GM10266 (cell line): ENCODE measurements around the gene PPP1R3A.
"Not testable (repeated sequence)": the region's sequence is repeated elsewhere in the genome, so short reads cannot be mapped to it uniquely, and the experiment has no call there.

Source experiments
- DNase-seq: peaks from one replicate; pipeline ENCODE4 v3.0.0; 2012; ENCODE audit errors: extremely low spot score
- TF ChIP-seq, protein P1 (sequence below): IDR thresholded peaks from 2 replicates; pipeline ENCODE4 v1.5.1; 2012; ENCODE audit warnings: mild to moderate bottlenecking, low read depth; ENCODE audit not compliant: control insufficient read depth, insufficient read depth; ENCODE audit errors: missing control alignments

PPP1R3A gene

GRCh38 chr7:113936982-113937381 lies 18.2 kb upstream of the PPP1R3A start:
- TF ChIP-seq, protein P1, sequence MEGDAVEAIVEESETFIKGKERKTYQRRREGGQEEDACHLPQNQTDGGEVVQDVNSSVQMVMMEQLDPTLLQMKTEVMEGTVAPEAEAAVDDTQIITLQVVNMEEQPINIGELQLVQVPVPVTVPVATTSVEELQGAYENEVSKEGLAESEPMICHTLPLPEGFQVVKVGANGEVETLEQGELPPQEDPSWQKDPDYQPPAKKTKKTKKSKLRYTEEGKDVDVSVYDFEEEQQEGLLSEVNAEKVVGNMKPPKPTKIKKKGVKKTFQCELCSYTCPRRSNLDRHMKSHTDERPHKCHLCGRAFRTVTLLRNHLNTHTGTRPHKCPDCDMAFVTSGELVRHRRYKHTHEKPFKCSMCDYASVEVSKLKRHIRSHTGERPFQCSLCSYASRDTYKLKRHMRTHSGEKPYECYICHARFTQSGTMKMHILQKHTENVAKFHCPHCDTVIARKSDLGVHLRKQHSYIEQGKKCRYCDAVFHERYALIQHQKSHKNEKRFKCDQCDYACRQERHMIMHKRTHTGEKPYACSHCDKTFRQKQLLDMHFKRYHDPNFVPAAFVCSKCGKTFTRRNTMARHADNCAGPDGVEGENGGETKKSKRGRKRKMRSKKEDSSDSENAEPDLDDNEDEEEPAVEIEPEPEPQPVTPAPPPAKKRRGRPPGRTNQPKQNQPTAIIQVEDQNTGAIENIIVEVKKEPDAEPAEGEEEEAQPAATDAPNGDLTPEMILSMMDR, result no peak
- DNase-seq, result no peak

DNA sequence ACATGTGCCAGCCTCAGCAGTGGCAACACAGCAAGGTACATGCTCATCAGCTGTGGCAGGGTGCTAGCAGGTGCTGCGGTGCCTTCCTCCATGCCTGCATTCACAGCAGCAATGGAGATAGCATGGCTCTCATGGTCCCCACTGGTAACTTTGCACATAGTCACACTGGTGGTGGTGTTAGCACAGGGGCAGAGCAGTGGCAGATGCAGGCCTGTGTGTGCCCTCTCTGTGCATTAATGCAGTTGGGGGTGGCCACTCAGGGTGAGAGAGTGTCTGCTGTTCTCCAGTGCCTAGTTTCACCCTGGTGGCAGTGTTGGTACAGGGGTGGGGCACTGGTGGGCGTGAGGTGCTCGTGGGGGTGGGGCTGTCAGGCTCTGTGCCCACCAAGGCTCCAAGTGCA lies 17.7 kb upstream of the PPP1R3A start:
- DNase-seq, result no peak
- TF ChIP-seq, protein P1, result no peak

GRCh38 chr7:113929389-113929788 lies 10.6 kb upstream of the PPP1R3A start:
- not testable (repeated sequence) for DNase-seq

- DNase-seq, result no peak
- TF ChIP-seq, protein P1, result no peak
Measured at GRCh38 chr7:113928112-113928511, 9.3 kb upstream of the PPP1R3A start.

- TF ChIP-seq, protein P1, result no peak
- no peak for DNase-seq
Measured at GRCh38 chr7:113922049-113922448, 3.2 kb upstream of the PPP1R3A start.

DNA sequence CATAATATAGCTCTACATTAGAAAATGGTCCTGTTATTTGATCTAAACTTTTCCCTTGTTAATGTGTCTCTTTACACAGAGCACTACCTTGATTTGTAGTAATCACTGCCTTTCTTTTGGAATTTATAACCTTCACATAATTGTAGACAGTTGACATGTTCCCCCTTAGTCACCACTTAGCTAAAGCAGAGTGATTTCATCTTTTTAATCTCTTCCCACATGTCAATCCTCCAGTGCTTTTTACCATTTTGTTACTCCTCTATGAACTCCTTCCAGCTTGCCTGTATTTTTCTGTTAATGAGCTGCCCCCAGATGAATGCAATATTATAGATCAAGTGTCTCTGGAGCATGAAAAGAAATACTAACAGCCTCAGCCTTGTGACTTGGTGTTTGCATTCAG lies 2.6 kb upstream of the PPP1R3A start:
- no peak for DNase-seq
- TF ChIP-seq, protein P1, result no peak

DNA sequence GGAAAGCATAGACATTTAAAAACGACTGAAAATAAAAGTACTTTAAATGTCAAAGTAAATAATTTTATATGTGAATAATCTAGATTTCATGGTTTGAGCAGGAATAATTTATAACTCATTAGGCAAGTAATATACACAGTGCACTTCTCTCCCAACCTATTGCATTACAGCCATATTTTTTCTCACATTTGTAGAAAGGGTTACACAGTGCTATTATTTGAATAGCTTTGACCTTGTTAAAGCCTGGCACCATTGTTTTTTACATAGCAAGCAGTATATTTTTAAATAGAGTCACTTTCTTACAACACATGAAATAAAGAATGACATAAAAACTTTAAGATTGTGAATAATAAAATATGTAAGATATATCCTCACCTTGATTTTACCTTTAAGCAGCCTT lies 969 bp downstream of the PPP1R3A start:
- TF ChIP-seq, protein P1, result no peak
- DNase-seq, result no peak

- TF ChIP-seq, protein P1, result no peak
- no peak for DNase-seq
Measured at GRCh38 chr7:113915956-113916355, 2.9 kb downstream of the PPP1R3A start.
